ENCODE data around the gene PRC1. TPM values are rescaled to one million over a fixed set of nuclear protein-coding genes. Genes with fewer than 3 reads are reported as not detected.

The PRC1 gene
- total and polyA plus RNA-seq, 2 donors (not counting 1 experiment from before 2014, with no cell fraction given) = 9.4 to 11.6 TPM

GRCh38 chr15:91007266-91007665 lies 12.9 kb upstream of the PRC1 start:
- Histone ChIP-seq H3K9ac (ENCODE audit: low read length) (no peak overlapping the region), H3K9me3 (ENCODE audit: control extremely low read depth in 1 of 3, control insufficient read depth in 2 of 3, insufficient read depth in 1 of 3, low read length in 2 of 3) (no peaks in the 10 kb centered on the region), H3K36me3 (replicated peaks in 1 of 2; ENCODE audit: control extremely low read depth in 1 of 2, control insufficient read depth in 1 of 2, extremely low read depth in 1 of 2, insufficient read depth in 2 of 2, low read length in 1 of 2) (peaks cover 0 to 73% of the 10 kb centered on the region in 2 experiments), H3K27ac (ENCODE audit: low read length in 2 of 2) (no peak overlapping the region), H2AFZ (ENCODE audit: insufficient read depth, low read depth, low read length, poor library complexity, severe bottlenecking) (no peak overlapping the region), H3K4me3 (ENCODE audit: control extremely low read depth in 1 of 5, extremely low read depth in 1 of 5, insufficient read depth in 1 of 5, low read depth in 2 of 5, low read length in 4 of 5) (no peak overlapping the region), H3K4me1 (ENCODE audit: control insufficient read depth in 2 of 2, insufficient read depth in 2 of 2, low read length in 2 of 2) (no peaks in the 10 kb centered on the region), H3K27me3 (replicated peaks in 1 of 4; ENCODE audit: control extremely low read depth in 1 of 4, control insufficient read depth in 3 of 4, insufficient read depth in 4 of 4, low read length in 3 of 4) (no peaks in the 10 kb centered on the region), H4K20me1 (ENCODE audit: control insufficient read depth, insufficient read depth, low read length, poor library complexity, severe bottlenecking) (no peaks in the 10 kb centered on the region), H3K79me2 (ENCODE audit: control insufficient read depth, insufficient read depth, low read length) (no peaks in the 10 kb centered on the region), H3K4me2 (replicated peaks; ENCODE audit: low read depth, low read length, poor library complexity, severe bottlenecking) (no peak overlapping the region)
- Mint-ChIP-seq H3K27me3 (no peaks in the 10 kb centered on the region), H3K27ac (no peak overlapping the region), H3K4me1 (no peaks in the 10 kb centered on the region), H3K4me3 (no peak overlapping the region), H3K9me3 (ENCODE audit: insufficient read depth) (no peaks in the 10 kb centered on the region)
- TF ChIP-seq EZH2 (IDR thresholded peaks at IDR 0.05; ENCODE audit: borderline replicate concordance, insufficient read depth, low read depth, low read length, poor library complexity, severe bottlenecking) (no peak), CTCF (IDR thresholded peaks at IDR 0.05) (no peak)
- ATAC-seq (ENCODE audit: low read depth) (no peak), DNase-seq (no peak)
- WGBS (ENCODE audit: insufficient coverage) = 90% methylated on average over 3 of the region's 3 CpGs
- intact Hi-C loops (cut with micrococcal nuclease) = no loop called here
- ChIA-PET CTCF (interaction anchor here (1.3 kb wide), 1 partner anchor 51 kb away, joined by 3 read pairs; no protein-coding TSS in a partner anchor), POLR2A (no interaction called here)

GRCh38 chr15:91001209-91001608 lies 6.9 kb upstream of the PRC1 start:
- Mint-ChIP-seq H3K4me1 (no peaks in the 10 kb centered on the region), H3K4me3 (no peak overlapping the region), H3K27ac (no peak overlapping the region), H3K27me3 (no peaks in the 10 kb centered on the region), H3K9me3 (ENCODE audit: insufficient read depth) (no peaks in the 10 kb centered on the region)
- Histone ChIP-seq H3K4me1 (ENCODE audit: control insufficient read depth in 2 of 2, insufficient read depth in 2 of 2, low read length in 2 of 2) (no peaks in the 10 kb centered on the region), H3K27me3 (replicated peaks in 1 of 4; ENCODE audit: control extremely low read depth in 1 of 4, control insufficient read depth in 3 of 4, insufficient read depth in 4 of 4, low read length in 3 of 4) (no peaks in the 10 kb centered on the region), H3K27ac (ENCODE audit: low read length in 2 of 2) (no peak overlapping the region), H3K9me3 (ENCODE audit: control extremely low read depth in 1 of 3, control insufficient read depth in 2 of 3, insufficient read depth in 1 of 3, low read length in 2 of 3) (no peaks in the 10 kb centered on the region), H3K4me3 (ENCODE audit: control extremely low read depth in 1 of 5, extremely low read depth in 1 of 5, insufficient read depth in 1 of 5, low read depth in 2 of 5, low read length in 4 of 5) (no peak overlapping the region), H2AFZ (ENCODE audit: insufficient read depth, low read depth, low read length, poor library complexity, severe bottlenecking) (no peak overlapping the region), H3K9ac (ENCODE audit: low read length) (no peak overlapping the region), H3K79me2 (ENCODE audit: control insufficient read depth, insufficient read depth, low read length) (no peaks in the 10 kb centered on the region), H3K4me2 (replicated peaks; ENCODE audit: low read depth, low read length, poor library complexity, severe bottlenecking) (no peak overlapping the region), H3K36me3 (replicated peaks in 1 of 2; ENCODE audit: control extremely low read depth in 1 of 2, control insufficient read depth in 1 of 2, extremely low read depth in 1 of 2, insufficient read depth in 2 of 2, low read length in 1 of 2) (peaks cover 4 to 58% of the 10 kb centered on the region in 2 experiments), H4K20me1 (ENCODE audit: control insufficient read depth, insufficient read depth, low read length, poor library complexity, severe bottlenecking) (no peaks in the 10 kb centered on the region)
- intact Hi-C loops (cut with micrococcal nuclease) = no loop called here
- CTCF ChIA-PET = no interaction called here
- TF ChIP-seq EZH2 (IDR thresholded peaks at IDR 0.05; ENCODE audit: borderline replicate concordance, insufficient read depth, low read depth, low read length, poor library complexity, severe bottlenecking) (no peak), CTCF (IDR thresholded peaks at IDR 0.05) (no peak)
- no peak for ATAC-seq (ENCODE audit: low read depth)
- no peak for DNase-seq
- POLR2A ChIA-PET = interaction anchor here (0.7 kb wide), 2 partner anchors 30 to 796 kb away, joined by 3 to 6 read pairs; no protein-coding TSS in a partner anchor
- 100% methylated on average over 1 of the region's 3 CpGs for WGBS (ENCODE audit: insufficient coverage)
